IMR-90 (cell line): Measurements from ENCODE around the gene PYGM. TPM values are rescaled to one million over a fixed set of nuclear protein-coding genes. Genes with fewer than 3 reads are reported as not detected.

Experiments
- ATAC-seq: fragments of 200-7000 bp; cut with Tn5 transposase; 2 replicates; pipeline ENCODE4 v1.9.1; 2020; ENCODE audit warnings: low read depth, mild to moderate bottlenecking, moderate library complexity
- BruUV-seq: library from RNA; stranded (reverse); fragments of 400-500 nt; replicated peaks from 2 replicates; lab custom pipeline; 2021; lab: Mats Ljungman, UMichigan
- CTCF ChIA-PET: fragments of 300-600 bp; formaldehyde crosslinking; extraction: SDS; loops from one replicate; lab custom pipeline; 2021; ENCODE audit warnings: antibody characterized with exemption; lab: Yijun Ruan, JAX
- POLR2A ChIA-PET: fragments of 300-600 bp; sonication (Branson Sonifier 250); formaldehyde crosslinking; loops from one replicate; lab custom pipeline; 2022; ENCODE audit warnings: antibody characterized with exemption; ENCODE audit not compliant: unreplicated experiment; lab: Charles Lee
- DNase-seq: peaks from one replicate; pipeline ENCODE4 v3.0.0; 2013
- H2AFZ ChIP-seq: replicated peaks from 2 replicates; pipeline ENCODE3; 2013; ENCODE audit warnings: low read length, mild to moderate bottlenecking; ENCODE audit not compliant: poor library complexity
- H2AK5ac ChIP-seq: 2 replicates; pipeline ENCODE4 v1.6.1; 2013; ENCODE audit warnings: low read depth, low read length, inconsistent platforms
- H2AK9ac ChIP-seq: replicated peaks from 2 replicates; pipeline ENCODE3; 2013; ENCODE audit warnings: mild to moderate bottlenecking, low read depth, low read length, moderate library complexity; ENCODE audit not compliant: poor library complexity
- H2BK120ac ChIP-seq: 2 replicates; pipeline ENCODE4 v1.6.1; 2013; ENCODE audit warnings: low read depth, low read length, inconsistent platforms
- H2BK15ac ChIP-seq: 3 replicates; pipeline ENCODE4 v1.6.1; 2013; ENCODE audit warnings: low read depth, low read length, inconsistent platforms
- H2BK20ac ChIP-seq: 2 replicates; pipeline ENCODE4 v1.6.1; 2013; ENCODE audit warnings: low read depth, mild to moderate bottlenecking, inconsistent platforms, low read length, moderate library complexity
- H2BK5ac ChIP-seq: 2 replicates; pipeline ENCODE4 v1.6.1; 2013; ENCODE audit warnings: mild to moderate bottlenecking, low read depth, low read length, inconsistent platforms; ENCODE audit not compliant: poor library complexity, severe bottlenecking
- H3K14ac ChIP-seq: replicated peaks from 2 replicates; pipeline ENCODE4 v1.6.1; 2013; ENCODE audit warnings: low read depth, low read length, inconsistent platforms
- H3K18ac ChIP-seq: 2 replicates; pipeline ENCODE4 v1.6.1; 2013; ENCODE audit warnings: low read depth, low read length, control low read depth
- H3K23ac ChIP-seq: 2 replicates; pipeline ENCODE4 v1.6.1; 2013; ENCODE audit warnings: low read depth, low read length, inconsistent platforms
- H3K27ac ChIP-seq: 2 replicates; pipeline ENCODE4 v1.5.1; 2013; ENCODE audit warnings: mild to moderate bottlenecking, control low read depth, low read length; ENCODE audit not compliant: insufficient read depth
- H3K27me3 ChIP-seq: 2 replicates; pipeline ENCODE4 v1.6.1; 2013; ENCODE audit warnings: low read length; ENCODE audit not compliant: control insufficient read depth, insufficient read depth
- H3K36me3 ChIP-seq: 2 replicates; pipeline ENCODE4 v1.6.1; 2013; ENCODE audit warnings: low read length, mixed read lengths; ENCODE audit not compliant: control insufficient read depth, insufficient read depth
- H3K4ac ChIP-seq: 2 replicates; pipeline ENCODE4 v1.6.1; 2013; ENCODE audit warnings: low read depth, low read length, inconsistent platforms
- H3K4me1 ChIP-seq: 2 replicates; pipeline ENCODE4 v1.6.1; 2013; ENCODE audit warnings: low read length, mixed read lengths; ENCODE audit not compliant: control insufficient read depth, insufficient read depth
- H3K4me2 ChIP-seq: 2 replicates; pipeline ENCODE4 v1.6.1; 2013; ENCODE audit warnings: low read depth, mild to moderate bottlenecking, control low read depth, low read length, moderate library complexity
- H3K4me3 ChIP-seq: 2 replicates; pipeline ENCODE4 v1.5.1; 2013; ENCODE audit warnings: low read depth, mild to moderate bottlenecking, control low read depth, low read length, moderate library complexity; ENCODE audit not compliant: insufficient read depth
- H3K56ac ChIP-seq: 2 replicates; pipeline ENCODE4 v1.6.1; 2013; ENCODE audit warnings: low read length, inconsistent platforms; ENCODE audit not compliant: insufficient read depth; ENCODE audit errors: extremely low read depth
- H3K79me1 ChIP-seq, 2 experiments: 2 replicates each; pipeline ENCODE4 v1.6.1; 2013; ENCODE audit warnings: low read length in 2 of 2, inconsistent platforms in 1 of 2, low read depth in 1 of 2
- H3K9ac ChIP-seq: 2 replicates; pipeline ENCODE4 v1.6.1; 2013; ENCODE audit warnings: low read depth, low read length, control low read depth
- H3K9me1 ChIP-seq: 2 replicates; pipeline ENCODE4 v1.6.1; 2013; ENCODE audit warnings: low read length, inconsistent platforms; ENCODE audit not compliant: insufficient read depth
- H3K9me3 ChIP-seq: 2 replicates; pipeline ENCODE4 v1.6.1; 2013; ENCODE audit warnings: low read length; ENCODE audit not compliant: control insufficient read depth, insufficient read depth
- H4K20me1 ChIP-seq: 2 replicates; pipeline ENCODE4 v1.6.1; 2013; ENCODE audit warnings: low read length, inconsistent platforms; ENCODE audit not compliant: insufficient read depth
- H4K5ac ChIP-seq: 2 replicates; pipeline ENCODE4 v1.6.1; 2013; ENCODE audit warnings: mild to moderate bottlenecking, low read depth, low read length, control low read depth
- H4K8ac ChIP-seq, 2 experiments: 2 replicates each; pipeline ENCODE4 v1.6.1; 2013; ENCODE audit warnings: low read depth in 2 of 2, low read length in 2 of 2, control low read depth in 1 of 2, inconsistent platforms in 1 of 2
- H4K91ac ChIP-seq: 2 replicates; pipeline ENCODE4 v1.6.1; 2013; ENCODE audit warnings: low read depth, low read length, inconsistent platforms; ENCODE audit not compliant: insufficient read depth
- MAZ ChIP-seq: IDR thresholded peaks from 2 replicates; pipeline ENCODE4 v1.6.1; 2012; ENCODE audit warnings: low read depth, mild to moderate bottlenecking, low read length, improper control_type of control experiment, moderate library complexity, borderline replicate concordance
- MXI1 ChIP-seq: IDR thresholded peaks from 2 replicates; pipeline ENCODE4 v1.6.1; 2012; ENCODE audit warnings: low read depth, mild to moderate bottlenecking, low read length, moderate library complexity, borderline replicate concordance
- NFE2L2 ChIP-seq: fragments of 150-350 bp; IDR thresholded peaks from 2 replicates; pipeline ENCODE4 v1.6.1; 2016; ENCODE audit warnings: low read depth, mild to moderate bottlenecking, low read length
- POLR2A ChIP-seq: IDR thresholded peaks from 2 replicates; pipeline ENCODE4 v1.6.1; 2012; ENCODE audit warnings: mild to moderate bottlenecking, low read depth, low read length
- RFX5 ChIP-seq: IDR thresholded peaks from 2 replicates; pipeline ENCODE4 v1.8.0; 2012; ENCODE audit warnings: low read depth, mild to moderate bottlenecking, low read length, moderate library complexity
- WGBS, 2 experiments: methylation state at CpG; one replicate each; pipeline versions ENCODE4 v1.1.5 to v1.1.7; 2013; ENCODE audit warnings: missing lambda C conversion rate in 2 of 2; ENCODE audit not compliant: insufficient read length in 1 of 2; ENCODE audit errors: extremely low coverage in 2 of 2; 5-methylcytosine and 5-hydroxymethylcytosine counted together
- dilution Hi-C: fragments of 300-500 bp; cut with HindIII; formaldehyde crosslinking; loops from one replicate; pipeline ENCODE4 v1.14.3; 2018; ENCODE audit warnings: low sequenced_read_pairs; ENCODE audit not compliant: unreplicated experiment
- in situ Hi-C: fragments of 300-500 bp; cut with MboI; formaldehyde crosslinking; loops from 3 replicates; pipeline ENCODE4 v1.14.3; 2019; ENCODE audit warnings: low sequenced_read_pairs, inconsistent platforms, mixed read lengths
- intact Hi-C: fragments of 100-400 bp; cut with micrococcal nuclease; formaldehyde crosslinking; loops from 2 replicates; pipeline ENCODE4 v1.10.0; 2022
- polyA plus RNA-seq, 3 experiments: library from polyadenylated mRNA; depleted of rRNA; stranded (reverse); fragments of >200 nt; gene quantifications; 2 replicates each; pipeline ENCODE4 v1.2.3, GENCODE V29; 2012; ENCODE audit warnings: low replicate concordance in 1 of 3
- total RNA-seq: library from RNA; depleted of rRNA; stranded (reverse); fragments of >200 nt; gene quantifications from 2 replicates; pipeline ENCODE4 v1.2.3, GENCODE V29; 2012

Gene PYGM
- total and polyA plus RNA-seq, 2 of the 4 experiments (the other 2 are of a cell fraction) = 0.18 to 0.21 TPM

DNA sequence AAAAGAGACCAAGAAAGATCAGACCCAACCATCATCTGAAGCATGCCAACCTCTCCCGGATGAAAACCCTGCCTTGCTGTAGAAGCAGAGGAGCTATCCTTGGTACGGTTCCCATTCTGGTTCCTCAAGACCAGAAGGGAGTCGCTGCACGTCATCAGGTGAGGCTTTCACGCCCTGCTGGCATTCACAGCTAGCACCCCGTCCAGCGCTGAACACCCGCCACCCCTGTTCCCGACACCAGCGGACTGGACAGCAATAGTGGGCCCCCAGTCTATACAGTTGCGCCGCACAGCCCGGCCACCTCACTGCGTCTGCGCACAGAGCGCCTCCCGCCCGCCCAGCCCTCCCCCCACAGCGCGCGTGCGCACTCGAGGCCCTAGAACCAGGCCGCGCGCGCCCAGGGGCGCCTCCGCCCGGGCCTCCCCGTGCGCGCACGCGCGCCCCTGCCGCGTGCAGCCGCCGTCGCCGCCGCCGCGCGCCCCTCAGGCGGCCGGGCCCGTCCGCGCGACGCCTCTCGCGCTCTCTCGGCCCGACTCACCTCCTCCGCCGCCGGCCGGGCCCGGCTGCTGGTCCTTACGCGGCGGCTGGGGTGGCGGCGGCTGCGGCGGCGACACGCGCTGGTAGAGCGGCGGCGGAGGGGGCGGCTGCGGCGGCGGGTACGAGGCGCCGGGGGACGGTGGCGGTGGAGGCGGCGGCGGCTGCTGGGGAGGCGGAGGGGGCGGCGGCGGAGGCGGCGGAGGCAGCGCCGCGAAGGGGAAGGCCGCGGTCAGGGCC lies 17.9 kb upstream of the PYGM start:
- intact Hi-C loops = loop anchor here (1.0 to 2.0 kb wide), 2 partner anchors 9 to 25 kb away; partner anchors contain the start of gene MAP4K2
- Histone ChIP-seq H2BK120ac (no peak overlapping the region), H3K56ac (0 out of 2 replicates have a peak overlapping the region, but pooled peaks have one; percentile 8), H2AK5ac (peak overlapping the region; percentile 91), H3K9ac (peak overlapping the region; percentile 78), H2BK5ac (peak overlapping the region; percentile 87), H4K8ac (no peak overlapping the region), H3K27ac (peak overlapping the region; percentile 94), H3K4me2 (peak overlapping the region; percentile 98), H3K36me3 (peaks cover 30% of the 10 kb centered on the region), H3K4me3 (peak overlapping the region; percentile 94), H3K14ac (peak overlapping the region; percentile 83), H3K79me1 (peaks cover 17 to 51% of the 10 kb centered on the region in 2 experiments), H4K20me1 (peaks cover 49% of the 10 kb centered on the region), H4K5ac (no peak overlapping the region), H3K27me3 (no peaks in the 10 kb centered on the region), H3K4ac (peak overlapping the region; percentile 67), H3K9me1 (no peaks in the 10 kb centered on the region; the same call in 1 of the 2 replicates), H4K91ac (no peak overlapping the region), H2AK9ac (peak overlapping the region; percentile 95), H3K18ac (no peak overlapping the region), H3K23ac (0 out of 2 replicates have a peak overlapping the region, but pooled peaks have one; percentile 67), H2BK20ac (no peak overlapping the region), H3K9me3 (no peaks in the 10 kb centered on the region), H2AFZ (peak overlapping the region; percentile 84), H2BK15ac (no peak overlapping the region), H3K4me1 (peaks cover 2% of the 10 kb centered on the region)
- CTCF ChIA-PET = no interaction called here
- POLR2A ChIA-PET = no interaction called here
- WGBS, 2 experiments = 0% methylated on average over 27 of the region's 98 CpGs; no CpG with 5 or more reads in 1 of the 2 experiments
- peak; percentile 27 for ATAC-seq
- dilution Hi-C loops = no loop called here
- DNase-seq = peak; percentile 75
- BruUV-seq = no TSS peak
- in situ Hi-C loops = no loop called here
- no peak for TF ChIP-seq NFE2L2
- peak; percentile 67 for TF ChIP-seq MAZ
- 0 out of 2 replicates have a peak, but pooled peaks have one; percentile 47 for TF ChIP-seq POLR2A
- TF ChIP-seq MXI1 = peak; percentile 88
- no peak for TF ChIP-seq RFX5
